Uterus (tissue), 4 donors: ENCODE measurements around the gene PTPRJ. TPM values are rescaled to one million over a fixed set of nuclear protein-coding genes. Genes with fewer than 3 reads are reported as not detected.

ENCODE experiments used
- DNase-seq, 2 donors: peaks; one replicate each; pipeline ENCODE4 v3.0.0-alpha.2; 2019 to 2020
- H3K27ac ChIP-seq, 2 donors: fragments of 200-600 bp; sonication (generic); 1 replicate in 1 of 2; 2 replicates in 1 of 2; pipeline ENCODE4 v1.5.1; 2016 to 2018
- H3K27me3 ChIP-seq, 2 donors: fragments of 200-600 bp; sonication (generic); one replicate each; pipeline ENCODE4 v1.5.1; 2018 to 2019; ENCODE audit warnings: control low read depth in 1 of 2
- H3K36me3 ChIP-seq, 2 donors: fragments of 200-600 bp; sonication (generic); one replicate each; pipeline ENCODE4 v1.5.1; 2019; ENCODE audit warnings: control low read depth in 1 of 2
- H3K4me1 ChIP-seq, 2 donors: fragments of 200-600 bp; sonication (generic); one replicate each; pipeline ENCODE4 v1.5.1; 2018 to 2019; ENCODE audit warnings: control low read depth in 1 of 2
- H3K4me3 ChIP-seq, 2 donors: fragments of 200-600 bp; sonication (generic); 1 replicate in 1 of 2; 2 replicates in 1 of 2; pipeline ENCODE4 v1.5.1; 2018 to 2019; ENCODE audit warnings: mild to moderate bottlenecking in 1 of 2
- H3K9me3 ChIP-seq, 2 donors: fragments of 200-600 bp; sonication (generic); one replicate each; pipeline ENCODE4 v1.5.1; 2019; ENCODE audit warnings: control low read depth in 1 of 2
- CTCF ChIP-seq, 4 experiments: fragments of 200-600 bp in 2 of 4; fragments of 450-650 bp in 2 of 4; sonication (generic) in 2 of 4; IDR thresholded peaks; one replicate each; pipeline ENCODE4 v1.5.1; 2016 to 2019; ENCODE audit warnings: antibody characterized with exemption in 4 of 4, mild to moderate bottlenecking in 2 of 4, moderate library complexity in 1 of 4
- POLR2A ChIP-seq, 2 donors: fragments of 450-650 bp; IDR thresholded peaks; one replicate each; pipeline ENCODE4 v1.6.1; 2016; ENCODE audit warnings: antibody characterized with exemption in 2 of 2, mild to moderate bottlenecking in 1 of 2, moderate library complexity in 1 of 2
- intact Hi-C: fragments of 100-400 bp; cut with DNase I; formaldehyde crosslinking; loops from one replicate; pipeline ENCODE4 v1.15.1; 2023; ENCODE audit warnings: low total_unique reads
- total RNA-seq, 4 donors: library from RNA; depleted of rRNA in 3 of 4; stranded (reverse); fragments of >200 nt in 3 of 4; gene quantifications; one replicate each; pipeline versions ENCODE4 v1.1.0 to v1.2.4, GENCODE V29; 2014 to 2023
- donor health status: DM: yes; HTN: yes; CAD: no.

PTPRJ gene
- total RNA-seq, 4 donors from 2014 or later = 2.1 to 22.1 (median 7.1) TPM

- Histone ChIP-seq H3K27ac (no peak overlapping the region), H3K36me3 (no peaks in the 10 kb centered on the region), H3K9me3 (no peaks in the 10 kb centered on the region), H3K4me1 (no peaks in the 10 kb centered on the region), H3K4me3 (no peak overlapping the region), H3K27me3 (no peaks in the 10 kb centered on the region)
- TF ChIP-seq CTCF (IDR thresholded peaks at IDR 0.05) (no peak), POLR2A (IDR thresholded peaks at IDR 0.05) (no peak)
- intact Hi-C loops = no loop called here
- no peak for DNase-seq
Observed at GRCh38 chr11:47991266-47991830, 11.0 kb downstream of the PTPRJ start.

- Histone ChIP-seq H3K36me3 (no peaks in the 10 kb centered on the region), H3K4me1 (no peaks in the 10 kb centered on the region), H3K4me3 (no peak overlapping the region), H3K27me3 (no peaks in the 10 kb centered on the region), H3K27ac (no peak overlapping the region), H3K9me3 (no peaks in the 10 kb centered on the region)
- intact Hi-C loops = no loop called here
- no peak for DNase-seq
- TF ChIP-seq CTCF (IDR thresholded peaks at IDR 0.05) (no peak), POLR2A (IDR thresholded peaks at IDR 0.05) (no peak)
Observed at GRCh38 chr11:47991894-47992293, 11.5 kb downstream of the PTPRJ start.

GRCh38 chr11:47992959-47993820 lies 12.8 kb downstream of the PTPRJ start:
- no peaks in the 10 kb centered on the region for H3K27me3 ChIP-seq
- H3K4me1 ChIP-seq = no peaks in the 10 kb centered on the region
- intact Hi-C loops = no loop called here
- no peaks in the 10 kb centered on the region for H3K36me3 ChIP-seq
- no peak overlapping the region for H3K27ac ChIP-seq
- no peak for DNase-seq
- H3K9me3 ChIP-seq = no peaks in the 10 kb centered on the region
- TF ChIP-seq CTCF (IDR thresholded peaks at IDR 0.05) = no peak
- no peak for TF ChIP-seq POLR2A (IDR thresholded peaks at IDR 0.05)
- no peak overlapping the region for H3K4me3 ChIP-seq

GRCh38 chr11:47994417-47994816 lies 14.1 kb downstream of the PTPRJ start:
- H3K4me1 ChIP-seq = no peaks in the 10 kb centered on the region
- TF ChIP-seq POLR2A (IDR thresholded peaks at IDR 0.05) (no peak), CTCF (IDR thresholded peaks at IDR 0.05) (no peak)
- H3K27me3 ChIP-seq = no peaks in the 10 kb centered on the region
- no peak overlapping the region for H3K27ac ChIP-seq
- intact Hi-C loops = no loop called here
- no peaks in the 10 kb centered on the region for H3K36me3 ChIP-seq
- H3K9me3 ChIP-seq = no peaks in the 10 kb centered on the region
- DNase-seq = no peak
- no peak overlapping the region for H3K4me3 ChIP-seq

GRCh38 chr11:47995360-47995769 lies 15.0 kb downstream of the PTPRJ start:
- Histone ChIP-seq H3K4me1 (no peaks in the 10 kb centered on the region), H3K27me3 (no peaks in the 10 kb centered on the region), H3K36me3 (no peaks in the 10 kb centered on the region), H3K9me3 (no peaks in the 10 kb centered on the region), H3K4me3 (no peak overlapping the region), H3K27ac (no peak overlapping the region)
- no peak for DNase-seq
- intact Hi-C loops = no loop called here
- TF ChIP-seq CTCF (IDR thresholded peaks at IDR 0.05) (no peak), POLR2A (IDR thresholded peaks at IDR 0.05) (no peak)
